Mucosa of rectum (tissue), 2 donors: ENCODE measurements around the gene BDH1.
"Not testable (repeated sequence)": the region's sequence is repeated elsewhere in the genome, so short reads cannot be mapped to it uniquely, and the experiment has no call there.

ENCODE experiments used
- H3K27ac ChIP-seq, 2 donors: one replicate each; pipeline ENCODE4 v1.7.0; 2013; ENCODE audit warnings: inconsistent platforms in 2 of 2, low read depth in 2 of 2, low read length in 2 of 2
- H3K27me3 ChIP-seq, 2 donors: one replicate each; pipeline ENCODE4 v1.7.0; 2013; ENCODE audit warnings: low read length in 2 of 2; ENCODE audit not compliant: control insufficient read depth in 2 of 2, insufficient read depth in 2 of 2
- H3K36me3 ChIP-seq, 2 donors: one replicate each; pipeline ENCODE4 v1.7.0; 2013; ENCODE audit warnings: low read length in 2 of 2; ENCODE audit not compliant: control insufficient read depth in 2 of 2, insufficient read depth in 2 of 2
- H3K4me1 ChIP-seq, 2 donors: one replicate each; pipeline ENCODE4 v1.7.0; 2013; ENCODE audit warnings: low read length in 2 of 2, mild to moderate bottlenecking in 1 of 2; ENCODE audit not compliant: control insufficient read depth in 2 of 2, insufficient read depth in 2 of 2
- H3K4me3 ChIP-seq, 2 donors: one replicate each; pipeline ENCODE4 v1.7.0; 2013; ENCODE audit warnings: low read length in 2 of 2
- H3K9ac ChIP-seq, 2 donors: one replicate each; pipeline ENCODE4 v1.7.0; 2013; ENCODE audit warnings: low read length in 2 of 2, low read depth in 1 of 2, mild to moderate bottlenecking in 1 of 2
- H3K9me3 ChIP-seq, 2 donors: one replicate each; pipeline ENCODE4 v1.7.0; 2013; ENCODE audit warnings: low read length in 2 of 2; ENCODE audit not compliant: control insufficient read depth in 2 of 2
- donor health status: healthy.
- donor health status: Normal muscosa, but diverticular disease.

BDH1 gene

DNA sequence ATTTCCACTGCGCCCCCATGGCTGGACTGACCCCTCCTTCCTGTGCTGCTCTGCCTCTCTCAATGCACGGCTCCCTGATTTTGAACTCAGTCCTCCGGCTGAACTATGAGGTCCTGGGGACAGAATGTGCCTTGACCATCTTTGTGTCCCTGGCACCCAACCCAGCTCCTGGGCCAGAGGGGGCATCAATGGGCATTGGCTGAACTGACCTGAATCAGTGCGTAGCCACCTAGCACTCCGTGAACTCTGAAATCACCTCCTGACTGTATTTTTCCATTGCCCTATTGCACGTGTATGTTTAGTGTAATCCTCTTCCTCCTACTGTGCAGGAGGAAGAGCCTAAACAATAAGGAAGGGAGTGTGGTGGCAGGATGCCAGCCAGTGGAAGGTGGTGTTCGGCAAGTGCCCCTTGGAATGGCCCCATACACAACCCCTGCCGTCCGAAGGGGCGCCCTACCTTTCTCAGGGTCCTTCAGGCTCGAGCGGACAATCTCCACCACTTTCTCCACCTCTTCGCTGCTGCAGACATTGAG is 33.5 kb downstream of the BDH1 start:
- peak overlapping the region; percentile 94 to 97 for H3K27ac ChIP-seq
- H3K9ac ChIP-seq = peak overlapping the region; percentile 66 to 80
- peaks cover 12 to 26% of the 10 kb centered on the region in 2 donors for H3K36me3 ChIP-seq
- peak overlapping the region in 1 of 2 donors; percentile 11 for H3K4me3 ChIP-seq
- no peaks in the 10 kb centered on the region for H3K9me3 ChIP-seq
- H3K27me3 ChIP-seq = no peaks in the 10 kb centered on the region
- peaks cover 32 to 34% of the 10 kb centered on the region in 2 donors for H3K4me1 ChIP-seq

- Histone ChIP-seq H3K4me3 (peak overlapping the region; percentile 17 to 31), H3K27me3 (no peaks in the 10 kb centered on the region), H3K9ac (peak overlapping the region; percentile 66 to 80), H3K36me3 (peaks cover 12 to 20% of the 10 kb centered on the region in 2 donors), H3K27ac (peak overlapping the region; percentile 94 to 97), H3K4me1 (peaks cover 32 to 34% of the 10 kb centered on the region in 2 donors), H3K9me3 (no peaks in the 10 kb centered on the region)
Observed at GRCh38 chr3:197521277-197522182, 34.2 kb downstream of the BDH1 start.

DNA sequence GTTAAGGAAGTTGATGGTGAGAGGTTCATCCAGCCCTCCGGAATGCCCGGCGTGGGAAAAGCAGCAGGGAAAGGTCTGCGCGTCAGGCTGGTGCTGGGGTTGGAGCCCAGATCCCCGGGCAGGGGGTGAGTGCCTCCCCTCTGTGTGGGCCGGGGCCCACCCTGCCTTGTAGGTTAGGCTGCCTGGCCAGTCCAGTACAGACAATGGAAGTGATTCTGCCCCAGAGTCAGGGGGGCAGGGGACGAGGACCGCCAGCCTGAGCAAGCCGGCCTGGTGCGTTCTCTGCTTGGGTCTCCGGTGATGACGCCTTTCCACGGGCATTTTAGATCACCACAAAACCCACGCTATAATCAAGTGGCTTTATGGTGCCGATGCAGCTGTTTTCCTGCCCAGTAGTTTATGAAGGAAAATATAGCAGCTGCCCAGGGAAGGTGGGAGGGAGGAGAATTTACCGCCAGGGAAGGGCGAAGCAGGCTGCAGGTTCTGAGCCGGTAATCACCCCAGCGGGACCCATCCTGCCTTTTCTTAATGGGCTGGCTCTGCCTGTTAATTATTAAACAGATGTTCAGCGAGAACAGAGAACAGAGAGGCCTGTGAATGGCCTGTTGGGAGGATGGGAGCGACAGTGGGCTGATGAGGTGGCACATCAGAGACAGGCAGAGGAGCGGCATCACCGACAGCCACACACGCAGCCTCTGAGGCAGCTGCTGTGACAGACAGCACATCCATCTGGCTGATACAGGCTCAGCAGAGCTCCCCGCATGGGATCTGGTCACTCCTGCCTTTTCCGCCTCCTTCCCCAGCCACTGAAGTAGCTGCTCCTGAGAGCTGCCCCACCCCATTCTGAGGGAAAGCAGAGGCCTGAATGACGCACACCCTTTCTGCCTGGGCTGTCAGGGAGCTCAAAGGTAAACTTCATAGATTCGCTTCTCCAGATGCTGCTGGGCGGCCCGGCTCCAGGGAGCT is 35.2 kb downstream of the BDH1 start:
- Histone ChIP-seq H3K4me3 (peak overlapping the region; percentile 8 to 51), H3K27ac (peak overlapping the region; percentile 94 to 97), H3K9me3 (no peaks in the 10 kb centered on the region), H3K9ac (peak overlapping the region; percentile 75 to 80), H3K4me1 (peaks cover 32 to 34% of the 10 kb centered on the region in 2 donors), H3K27me3 (no peaks in the 10 kb centered on the region), H3K36me3 (peaks cover 13 to 19% of the 10 kb centered on the region in 2 donors)

GRCh38 chr3:197519801-197520211 is 36.0 kb downstream of the BDH1 start:
- Histone ChIP-seq H3K27ac (peak overlapping the region; percentile 94 to 97), H3K27me3 (no peaks in the 10 kb centered on the region), H3K9me3 (no peaks in the 10 kb centered on the region), H3K4me3 (peak overlapping the region; percentile 8 to 51), H3K9ac (peak overlapping the region; percentile 14 to 80), H3K4me1 (peaks cover 32 to 34% of the 10 kb centered on the region in 2 donors), H3K36me3 (peaks cover 13 to 20% of the 10 kb centered on the region in 2 donors)

GRCh38 chr3:197518881-197519421 is 36.8 kb downstream of the BDH1 start:
- Histone ChIP-seq H3K36me3 (peaks cover 18 to 25% of the 10 kb centered on the region in 2 donors), H3K4me1 (peaks cover 32 to 34% of the 10 kb centered on the region in 2 donors), H3K9me3 (no peaks in the 10 kb centered on the region), H3K4me3 (no peak overlapping the region), H3K27ac (peak overlapping the region in 1 of 2 donors; percentile 48), H3K9ac (no peak overlapping the region), H3K27me3 (no peaks in the 10 kb centered on the region)

DNA sequence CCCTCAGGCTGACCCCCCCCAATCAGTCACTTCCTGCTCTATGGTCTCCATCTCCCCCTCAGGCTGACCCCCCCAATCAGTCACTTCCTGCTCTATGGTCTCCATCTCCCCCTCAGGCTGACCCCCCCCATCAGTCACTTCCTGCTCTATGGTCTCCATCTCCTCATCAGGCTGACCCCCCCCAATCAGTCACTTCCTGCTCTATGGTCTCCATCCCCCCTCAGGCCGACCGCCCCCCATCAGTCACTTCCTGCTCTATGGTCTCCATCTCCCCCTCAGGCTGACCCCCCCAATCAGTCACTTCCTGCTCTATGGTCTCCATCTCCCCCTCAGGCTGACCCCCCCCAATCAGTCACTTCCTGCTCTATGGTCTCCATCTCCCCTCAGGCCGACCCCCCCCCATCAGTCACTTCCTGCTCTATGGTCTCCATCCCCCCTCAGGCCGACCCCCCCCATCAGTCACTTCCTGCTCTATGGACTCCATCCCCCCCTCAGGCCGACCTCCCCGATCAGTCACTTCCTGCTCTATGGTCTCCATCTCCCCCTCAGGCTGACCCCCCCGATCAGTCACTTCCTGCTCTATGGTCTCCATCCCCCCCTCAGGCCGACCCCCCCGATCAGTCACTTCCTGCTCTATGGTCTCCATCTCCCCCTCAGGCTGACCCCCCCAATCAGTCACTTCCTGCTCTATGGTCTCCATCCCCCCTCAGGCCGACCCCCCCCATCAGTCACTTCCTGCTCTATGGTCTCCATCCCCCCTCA is 37.7 kb downstream of the BDH1 start:
- peaks cover 20 to 27% of the 10 kb centered on the region in 2 donors for H3K36me3 ChIP-seq
- not testable (repeated sequence) for H3K27ac ChIP-seq, H3K9me3 ChIP-seq, H3K27me3 ChIP-seq, H3K4me3 ChIP-seq, H3K9ac ChIP-seq
- peaks cover 32 to 37% of the 10 kb centered on the region in 2 donors for H3K4me1 ChIP-seq

DNA sequence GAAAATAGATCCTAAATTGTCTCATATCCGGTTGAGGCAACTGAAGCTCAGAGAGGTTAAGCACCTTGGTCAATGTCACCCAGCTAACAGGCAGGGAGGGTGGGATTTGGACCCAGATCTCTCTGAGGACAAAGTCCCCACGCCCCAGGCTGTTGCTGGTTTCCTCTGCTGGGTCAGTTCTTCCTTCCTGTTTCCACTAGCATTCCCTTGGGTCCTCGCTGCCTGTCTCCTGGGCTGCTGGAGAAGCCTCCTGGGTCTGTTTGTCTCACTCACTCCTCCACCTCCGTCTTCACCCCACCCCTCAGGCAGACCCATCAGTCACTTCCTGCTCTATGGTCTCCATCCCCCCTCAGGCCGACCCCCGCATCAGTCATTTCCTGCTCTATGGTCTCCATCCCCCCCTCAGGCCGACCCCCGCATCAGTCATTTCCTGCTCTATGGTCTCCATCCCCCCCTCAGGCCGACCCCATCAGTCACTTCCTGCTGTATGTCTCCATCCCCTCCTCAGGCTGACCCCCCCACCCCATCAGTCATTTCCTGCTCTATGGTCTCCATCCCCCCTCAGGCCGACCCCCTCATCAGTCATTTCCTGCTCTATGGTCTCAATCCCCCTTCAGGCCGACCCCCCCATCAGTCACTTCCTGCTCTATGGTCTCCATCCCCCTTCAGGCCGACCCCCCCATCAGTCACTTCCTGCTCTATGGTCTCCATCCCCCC is 38.7 kb downstream of the BDH1 start:
- peaks cover 23 to 28% of the 10 kb centered on the region in 2 donors for H3K4me1 ChIP-seq

GRCh38 chr3:197516517-197516889 is 39.3 kb downstream of the BDH1 start:
- Histone ChIP-seq H3K4me1 (peaks cover 20 to 22% of the 10 kb centered on the region in 2 donors), H3K9ac (no peak overlapping the region), H3K9me3 (no peaks in the 10 kb centered on the region), H3K27ac (no peak overlapping the region), H3K27me3 (no peaks in the 10 kb centered on the region), H3K4me3 (no peak overlapping the region), H3K36me3 (peaks cover 25 to 33% of the 10 kb centered on the region in 2 donors)

More for the DNA sequence above, 38.7 kb downstream of the BDH1 start:
- peaks cover 20 to 30% of the 10 kb centered on the region in 2 donors for H3K36me3 ChIP-seq
- not testable (repeated sequence) for H3K27me3 ChIP-seq, H3K4me3 ChIP-seq, H3K9me3 ChIP-seq, H3K27ac ChIP-seq, H3K9ac ChIP-seq
